DOHH2 (cell line): ENCODE results near the gene NDE1.

ENCODE experiments used
- EZH2phosphoT487 ChIP-seq: fragments of 200-600 bp; sonication (generic); IDR thresholded peaks from 2 replicates; pipeline ENCODE4 v1.6.1; 2017; ENCODE audit warnings: borderline replicate concordance, mild to moderate bottlenecking, antibody characterized with exemption, low read length, moderate library complexity, mixed read lengths
- TF ChIP-seq, protein P1 (sequence below): fragments of 200-600 bp; sonication (generic); IDR thresholded peaks from one replicate; pipeline ENCODE4 v1.5.1; 2014; ENCODE audit warnings: antibody characterized with exemption, mild to moderate bottlenecking, low read depth, low read length; ENCODE audit not compliant: poor library complexity, severe bottlenecking

DNA sequence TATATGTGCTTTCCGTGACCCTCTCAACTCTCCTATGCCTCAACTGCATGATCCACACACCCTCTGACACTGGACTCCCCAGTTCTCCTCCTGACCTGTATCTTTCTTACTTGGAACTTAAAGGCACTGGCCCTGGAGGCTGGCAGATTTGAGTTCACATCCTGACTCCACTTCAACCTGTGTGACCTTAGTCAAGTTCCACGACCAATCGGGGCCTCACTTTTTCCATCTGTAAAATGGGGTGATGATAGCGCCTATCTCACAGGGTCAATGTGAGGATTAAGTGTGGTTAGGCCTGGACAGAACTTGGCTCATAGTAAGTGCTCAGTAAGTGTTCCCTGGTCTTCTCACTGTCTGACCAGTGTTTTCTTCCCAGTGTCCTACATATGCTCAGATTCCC lies 32.1 kb upstream of the NDE1 start:
- TF ChIP-seq, protein P1, sequence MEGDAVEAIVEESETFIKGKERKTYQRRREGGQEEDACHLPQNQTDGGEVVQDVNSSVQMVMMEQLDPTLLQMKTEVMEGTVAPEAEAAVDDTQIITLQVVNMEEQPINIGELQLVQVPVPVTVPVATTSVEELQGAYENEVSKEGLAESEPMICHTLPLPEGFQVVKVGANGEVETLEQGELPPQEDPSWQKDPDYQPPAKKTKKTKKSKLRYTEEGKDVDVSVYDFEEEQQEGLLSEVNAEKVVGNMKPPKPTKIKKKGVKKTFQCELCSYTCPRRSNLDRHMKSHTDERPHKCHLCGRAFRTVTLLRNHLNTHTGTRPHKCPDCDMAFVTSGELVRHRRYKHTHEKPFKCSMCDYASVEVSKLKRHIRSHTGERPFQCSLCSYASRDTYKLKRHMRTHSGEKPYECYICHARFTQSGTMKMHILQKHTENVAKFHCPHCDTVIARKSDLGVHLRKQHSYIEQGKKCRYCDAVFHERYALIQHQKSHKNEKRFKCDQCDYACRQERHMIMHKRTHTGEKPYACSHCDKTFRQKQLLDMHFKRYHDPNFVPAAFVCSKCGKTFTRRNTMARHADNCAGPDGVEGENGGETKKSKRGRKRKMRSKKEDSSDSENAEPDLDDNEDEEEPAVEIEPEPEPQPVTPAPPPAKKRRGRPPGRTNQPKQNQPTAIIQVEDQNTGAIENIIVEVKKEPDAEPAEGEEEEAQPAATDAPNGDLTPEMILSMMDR: no peak
- TF ChIP-seq EZH2phosphoT487: no peak
